NOMO-1 treated with dmso at 0.1 percent for 144 hours (cell line): ENCODE results near the gene ARID5B.
"Not testable (repeated sequence)": the region's sequence is repeated elsewhere in the genome, so short reads cannot be mapped to it uniquely, and the experiment has no call there.

Experiments used
- DNase-seq: peaks from one replicate; lab custom pipeline; 2025; ENCODE audit not compliant: unreplicated experiment; lab: John Stamatoyannopoulos, UW

ARID5B gene

GRCh38 chr10:61964059-61964709 lies 62.7 kb downstream of the ARID5B start:
- DNase-seq: no peak

GRCh38 chr10:61964949-61965702 lies 63.6 kb downstream of the ARID5B start:
- no peak for DNase-seq

- no peak for DNase-seq
Measured at GRCh38 chr10:61965703-61966395, 64.3 kb downstream of the ARID5B start.

- DNase-seq: no peak
Measured at GRCh38 chr10:61967298-61967697, 65.8 kb downstream of the ARID5B start.

- no peak for DNase-seq
Measured at GRCh38 chr10:61970182-61971002, 68.9 kb downstream of the ARID5B start.

GRCh38 chr10:61971003-61971325 lies 69.5 kb downstream of the ARID5B start:
- DNase-seq: no peak

- no peak for DNase-seq
Measured at GRCh38 chr10:61973169-61973568, 71.7 kb downstream of the ARID5B start.

- no peak for DNase-seq
Measured at GRCh38 chr10:61973906-61974305, 72.4 kb downstream of the ARID5B start.

- no peak for DNase-seq
Measured at GRCh38 chr10:61974601-61975390, 73.3 kb downstream of the ARID5B start.

- DNase-seq: peak; percentile 45
Measured at GRCh38 chr10:61975391-61975932, 74.0 kb downstream of the ARID5B start.

- DNase-seq: not testable (repeated sequence)
Measured at GRCh38 chr10:61976951-61977721, 75.6 kb downstream of the ARID5B start.

GRCh38 chr10:61978965-61979364 lies 77.5 kb downstream of the ARID5B start:
- no peak for DNase-seq

- no peak for DNase-seq
Measured at GRCh38 chr10:61981460-61981859, 80.0 kb downstream of the ARID5B start.

- no peak for DNase-seq
Measured at GRCh38 chr10:61983255-61983654, 81.8 kb downstream of the ARID5B start.

GRCh38 chr10:61984803-61985418 lies 83.4 kb downstream of the ARID5B start:
- DNase-seq: no peak

- no peak for DNase-seq
Measured at GRCh38 chr10:61985715-61986114, 84.2 kb downstream of the ARID5B start.

GRCh38 chr10:61986382-61986781 lies 84.9 kb downstream of the ARID5B start:
- DNase-seq: no peak

GRCh38 chr10:61986788-61987492 lies 85.4 kb downstream of the ARID5B start:
- DNase-seq: no peak
